ENCODE results near the gene CUTA.

- no peak for TF ChIP-seq CTCF (conservative IDR thresholded peaks at IDR 0.05)
- no peak for TF ChIP-seq ZFX (IDR thresholded peaks at IDR 0.05)
Observed at GRCh38 chr6:33467091-33467490, 49.2 kb upstream of the CUTA start.

Measured in C4-2B (cell line).